Stimulated activated effector memory CD8-positive, alpha-beta T cell treated with anti-CD3 and anti-CD28 coated beads, Interleukin-12 subunit alpha, Interleukin-12 subunit beta, amount 100 ng/mL, for 72 hours (primary cell): ENCODE results near the gene MRC1.

ENCODE experiments used
- ATAC-seq: fragments of 150-1000 bp; cut with Tn5 transposase; 2 replicates; pipeline ENCODE4 v1.10.0; 2021
- DNase-seq, 2 donors: peaks; one replicate each; pipeline ENCODE4 v3.0.0; 2021 to 2022; ENCODE audit warnings: low spot score in 2 of 2
- H3K27ac Mint-ChIP-seq: one replicate; pipeline ENCODE4 v1.8.0; 2022; ENCODE audit warnings: mild to moderate bottlenecking, mixed read lengths
- H3K36me3 Mint-ChIP-seq: one replicate; pipeline ENCODE4 v1.8.0; 2022; ENCODE audit warnings: mild to moderate bottlenecking, mixed read lengths
- H3K4me1 Mint-ChIP-seq: one replicate; pipeline ENCODE4 v1.8.0; 2022; ENCODE audit warnings: mixed read lengths
- H3K4me3 Mint-ChIP-seq: one replicate; pipeline ENCODE4 v1.8.0; 2022; ENCODE audit warnings: mild to moderate bottlenecking, mixed read lengths
- H3K9me3 Mint-ChIP-seq: one replicate; pipeline ENCODE4 v1.8.0; 2022; ENCODE audit warnings: mixed read lengths

Gene MRC1

DNA sequence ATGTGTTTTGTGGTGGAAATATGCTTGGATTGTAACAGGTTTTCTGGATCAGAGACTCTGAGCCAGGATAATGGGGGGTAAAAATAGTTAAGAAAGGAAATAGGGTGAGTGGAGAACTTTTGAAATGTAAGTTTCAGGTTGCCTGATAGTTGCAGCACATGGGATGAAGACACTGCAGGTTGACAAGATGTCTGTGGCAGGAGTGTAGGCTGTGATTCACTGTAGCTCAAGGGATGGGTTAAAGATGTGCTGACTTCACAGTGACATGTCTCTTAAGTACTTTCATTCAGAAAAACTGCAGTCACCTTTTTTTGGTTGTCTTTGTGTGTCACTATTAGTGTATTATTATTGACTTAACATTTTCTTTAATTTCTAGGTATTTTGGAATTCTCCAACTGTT is 79.0 kb downstream of the MRC1 start:
- no peak overlapping the region for H3K27ac Mint-ChIP-seq
- no peaks in the 10 kb centered on the region for H3K4me1 Mint-ChIP-seq
- peaks cover 2% of the 10 kb centered on the region for H3K9me3 Mint-ChIP-seq
- no peaks in the 10 kb centered on the region for H3K36me3 Mint-ChIP-seq
- DNase-seq (no peak), ATAC-seq (no peak)
- no peak overlapping the region for H3K4me3 Mint-ChIP-seq

DNA sequence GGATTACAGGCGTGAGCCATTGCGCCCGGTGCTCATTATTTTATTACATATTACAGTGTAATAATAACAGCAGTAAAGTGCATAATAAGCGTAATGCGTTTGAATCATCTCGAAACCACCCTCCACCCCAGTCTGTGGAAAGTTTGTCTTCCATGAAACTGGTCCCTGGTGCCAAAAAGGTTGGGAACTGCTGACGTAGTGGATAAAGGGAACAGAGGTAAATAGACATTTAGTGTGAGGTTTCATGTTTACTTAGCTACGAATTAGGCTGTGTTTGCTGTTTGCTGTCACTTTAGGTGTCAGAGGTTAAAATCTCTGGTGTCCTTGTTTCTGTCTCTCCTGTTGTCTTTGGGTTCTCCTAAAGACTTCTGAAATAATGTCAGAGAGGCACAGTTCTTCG is 82.3 kb downstream of the MRC1 start:
- no peaks in the 10 kb centered on the region for H3K36me3 Mint-ChIP-seq
- DNase-seq (no peak), ATAC-seq (no peak)
- no peaks in the 10 kb centered on the region for H3K4me1 Mint-ChIP-seq
- H3K4me3 Mint-ChIP-seq, result no peak overlapping the region
- H3K27ac Mint-ChIP-seq, result no peak overlapping the region
- H3K9me3 Mint-ChIP-seq, result peaks cover 2% of the 10 kb centered on the region

- Mint-ChIP-seq H3K4me3 (no peak overlapping the region), H3K27ac (no peak overlapping the region), H3K36me3 (no peaks in the 10 kb centered on the region), H3K9me3 (no peaks in the 10 kb centered on the region), H3K4me1 (no peaks in the 10 kb centered on the region)
- no peak for ATAC-seq
- no peak for DNase-seq
These were observed 95.4 kb downstream of the MRC1 start for GRCh38 chr10:17904564-17904963.

GRCh38 chr10:17905491-17905890 is 96.3 kb downstream of the MRC1 start:
- no peak overlapping the region for H3K27ac Mint-ChIP-seq
- H3K9me3 Mint-ChIP-seq, result no peaks in the 10 kb centered on the region
- no peak overlapping the region for H3K4me3 Mint-ChIP-seq
- H3K36me3 Mint-ChIP-seq, result no peaks in the 10 kb centered on the region
- no peaks in the 10 kb centered on the region for H3K4me1 Mint-ChIP-seq
- no peak for DNase-seq
- no peak for ATAC-seq

GRCh38 chr10:17906002-17906401 is 96.9 kb downstream of the MRC1 start:
- no peak overlapping the region for H3K27ac Mint-ChIP-seq
- H3K4me1 Mint-ChIP-seq, result no peaks in the 10 kb centered on the region
- H3K4me3 Mint-ChIP-seq, result no peak overlapping the region
- no peaks in the 10 kb centered on the region for H3K9me3 Mint-ChIP-seq
- DNase-seq, result no peak
- no peaks in the 10 kb centered on the region for H3K36me3 Mint-ChIP-seq
- ATAC-seq, result no peak

- Mint-ChIP-seq H3K36me3 (no peaks in the 10 kb centered on the region), H3K4me1 (no peaks in the 10 kb centered on the region), H3K9me3 (no peaks in the 10 kb centered on the region), H3K27ac (no peak overlapping the region), H3K4me3 (no peak overlapping the region)
- ATAC-seq, result no peak
- no peak for DNase-seq
These were observed 98.5 kb downstream of the MRC1 start for GRCh38 chr10:17907641-17908040.

- Mint-ChIP-seq H3K4me3 (no peak overlapping the region), H3K36me3 (no peaks in the 10 kb centered on the region), H3K27ac (no peak overlapping the region), H3K9me3 (no peaks in the 10 kb centered on the region), H3K4me1 (no peaks in the 10 kb centered on the region)
- DNase-seq (no peak), ATAC-seq (no peak)
These were observed 101.1 kb downstream of the MRC1 start for GRCh38 chr10:17910125-17910789.

DNA sequence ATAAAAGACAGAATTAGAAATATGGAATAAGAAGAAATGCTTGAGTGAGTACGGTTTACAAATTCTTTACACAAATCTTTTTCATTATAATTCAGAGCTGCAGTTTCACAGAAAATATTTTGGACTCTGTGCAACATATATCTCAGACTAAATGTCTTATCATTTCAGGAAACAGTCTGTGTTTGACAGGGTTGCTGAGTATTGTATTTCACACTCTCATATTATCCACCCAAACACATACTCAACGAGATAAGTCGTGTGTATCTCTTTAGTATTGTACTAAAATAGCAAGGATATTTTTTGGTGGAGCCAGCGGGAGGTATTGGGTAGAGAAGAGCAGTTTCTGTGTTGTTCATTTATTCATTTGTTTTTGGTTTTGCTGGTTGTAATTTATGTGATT is 103.6 kb downstream of the MRC1 start:
- Mint-ChIP-seq H3K4me1 (no peaks in the 10 kb centered on the region), H3K9me3 (no peaks in the 10 kb centered on the region), H3K4me3 (no peak overlapping the region), H3K27ac (no peak overlapping the region), H3K36me3 (no peaks in the 10 kb centered on the region)
- no peak for ATAC-seq
- no peak for DNase-seq

- no peak overlapping the region for H3K27ac Mint-ChIP-seq
- no peaks in the 10 kb centered on the region for H3K9me3 Mint-ChIP-seq
- no peaks in the 10 kb centered on the region for H3K36me3 Mint-ChIP-seq
- no peak overlapping the region for H3K4me3 Mint-ChIP-seq
- ATAC-seq, result no peak
- H3K4me1 Mint-ChIP-seq, result no peaks in the 10 kb centered on the region
- no peak for DNase-seq
These were observed 104.5 kb downstream of the MRC1 start for GRCh38 chr10:17913604-17914003.

- Mint-ChIP-seq H3K27ac (no peak overlapping the region), H3K9me3 (no peaks in the 10 kb centered on the region), H3K4me1 (no peaks in the 10 kb centered on the region), H3K36me3 (no peaks in the 10 kb centered on the region), H3K4me3 (no peak overlapping the region)
- DNase-seq (no peak), ATAC-seq (peak; percentile 43)
These were observed 105.3 kb downstream of the MRC1 start for GRCh38 chr10:17914169-17915045.

DNA sequence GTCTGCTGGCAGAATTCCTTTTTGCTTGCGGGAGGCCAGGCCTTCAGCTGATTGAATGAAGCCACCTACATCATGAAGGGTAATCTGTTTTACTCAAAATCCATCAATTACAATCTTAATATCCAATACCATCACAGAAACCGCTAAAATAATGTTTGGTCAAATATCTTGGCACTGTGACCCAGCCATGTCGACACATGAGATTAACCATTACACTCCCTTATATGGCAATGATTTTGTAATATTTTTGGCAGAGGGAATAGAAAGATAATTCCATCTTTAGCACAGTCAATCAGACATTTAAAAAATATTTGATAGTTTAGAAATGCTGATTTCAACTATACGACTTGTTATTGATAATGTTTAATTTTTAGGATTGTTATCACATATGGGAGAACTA is 106.0 kb downstream of the MRC1 start:
- no peak overlapping the region for H3K27ac Mint-ChIP-seq
- H3K4me1 Mint-ChIP-seq, result no peaks in the 10 kb centered on the region
- no peak for ATAC-seq
- H3K4me3 Mint-ChIP-seq, result no peak overlapping the region
- no peaks in the 10 kb centered on the region for H3K36me3 Mint-ChIP-seq
- H3K9me3 Mint-ChIP-seq, result no peaks in the 10 kb centered on the region
- no peak for DNase-seq

DNA sequence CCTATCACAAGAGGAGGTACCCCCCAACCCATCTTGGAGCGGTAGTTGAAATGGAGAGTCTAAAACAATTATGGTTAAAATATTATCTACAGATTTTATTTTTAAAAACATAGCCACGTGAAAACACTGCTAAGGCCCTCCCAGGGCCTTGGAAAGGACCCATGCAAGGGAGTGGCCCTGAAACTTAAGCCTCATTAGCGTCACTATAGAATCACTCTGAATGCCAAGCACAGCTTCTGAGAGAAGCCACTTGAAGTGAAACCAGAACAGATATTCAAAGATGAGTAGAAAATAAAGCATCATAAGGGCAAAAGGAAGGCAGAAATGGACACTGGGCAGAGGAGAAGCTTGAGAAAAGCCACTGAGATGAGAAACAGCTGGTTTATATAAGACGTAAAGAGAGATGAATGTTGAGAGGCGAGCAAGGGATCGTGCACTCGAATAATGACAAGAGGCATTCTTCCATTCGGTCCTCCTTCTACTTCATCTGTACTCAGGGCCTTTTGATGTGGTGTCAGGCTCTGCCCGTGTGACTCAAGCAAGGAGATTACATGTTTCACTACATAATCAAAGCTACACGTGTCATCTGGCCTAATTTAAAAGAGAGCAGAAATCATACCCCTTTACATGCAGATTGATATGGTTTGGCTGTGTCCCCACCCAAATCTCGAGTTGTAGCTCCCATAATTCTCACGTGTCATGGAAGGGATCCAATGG is 109.2 kb downstream of the MRC1 start:
- no peak overlapping the region for H3K27ac Mint-ChIP-seq
- H3K36me3 Mint-ChIP-seq, result no peaks in the 10 kb centered on the region
- H3K9me3 Mint-ChIP-seq, result no peaks in the 10 kb centered on the region
- DNase-seq (no peak), ATAC-seq (no peak)
- H3K4me3 Mint-ChIP-seq, result no peak overlapping the region
- no peaks in the 10 kb centered on the region for H3K4me1 Mint-ChIP-seq

GRCh38 chr10:17921378-17921777 is 112.2 kb downstream of the MRC1 start:
- Mint-ChIP-seq H3K4me1 (no peaks in the 10 kb centered on the region), H3K27ac (no peak overlapping the region), H3K36me3 (no peaks in the 10 kb centered on the region), H3K4me3 (no peak overlapping the region), H3K9me3 (no peaks in the 10 kb centered on the region)
- ATAC-seq (no peak), DNase-seq (no peak)

DNA sequence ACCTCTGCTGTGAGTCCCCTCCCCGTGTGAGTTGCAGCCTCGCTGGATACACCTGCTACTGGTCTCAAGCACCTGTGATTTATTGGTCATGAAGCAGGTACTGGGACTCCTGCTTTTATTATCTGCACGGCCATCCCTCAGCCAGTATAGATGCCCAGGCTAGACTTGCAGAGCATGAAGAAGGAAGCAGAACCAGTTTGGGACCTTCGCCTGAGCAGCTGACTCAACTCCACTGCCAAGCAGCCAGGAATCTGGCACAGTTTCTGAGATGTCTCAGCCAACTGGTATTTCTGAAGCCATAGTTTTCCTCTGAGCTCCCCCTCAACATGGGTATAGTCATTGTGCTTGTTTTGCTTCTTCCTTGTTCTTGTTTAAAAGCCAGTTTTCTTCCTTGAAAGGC is 114.6 kb downstream of the MRC1 start:
- Mint-ChIP-seq H3K4me3 (no peak overlapping the region), H3K27ac (no peak overlapping the region), H3K4me1 (no peaks in the 10 kb centered on the region), H3K9me3 (no peaks in the 10 kb centered on the region), H3K36me3 (no peaks in the 10 kb centered on the region)
- no peak for ATAC-seq
- DNase-seq, result no peak

DNA sequence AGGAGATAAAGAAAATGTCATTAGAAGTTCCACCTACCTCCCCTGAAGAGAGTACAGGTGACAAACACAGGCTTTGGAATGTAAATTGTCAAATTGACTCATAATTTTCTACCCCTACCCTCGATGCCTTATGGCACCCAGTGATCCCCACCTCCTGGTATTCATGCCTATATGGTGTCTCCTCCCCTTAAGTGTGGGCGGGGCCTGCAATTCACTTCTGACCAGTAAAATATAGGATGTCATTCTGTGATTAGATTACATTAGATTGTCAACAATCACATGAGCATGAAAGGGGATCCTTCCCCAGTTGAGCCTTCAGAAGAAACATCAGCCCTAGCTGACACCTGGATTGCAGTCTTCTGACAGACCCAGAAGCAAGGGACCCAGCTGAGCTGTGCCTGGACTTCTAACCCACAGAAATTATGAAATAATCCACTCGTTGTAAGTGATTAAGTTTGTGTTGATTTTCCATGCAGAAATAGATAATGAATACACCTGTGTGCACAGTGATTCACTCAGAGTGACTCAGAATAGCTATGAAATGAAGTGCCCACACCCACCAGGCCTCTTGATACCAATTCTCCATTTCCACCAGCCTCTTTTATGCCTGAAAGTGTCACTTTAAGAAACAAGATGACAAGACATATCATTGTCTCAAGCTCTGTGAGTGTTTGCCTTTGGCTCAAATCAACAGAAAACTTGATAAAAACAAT is 134.0 kb downstream of the MRC1 start:
- H3K36me3 Mint-ChIP-seq, result no peaks in the 10 kb centered on the region
- no peak overlapping the region for H3K4me3 Mint-ChIP-seq
- ATAC-seq (no peak), DNase-seq (no peak)
- peaks cover 3% of the 10 kb centered on the region for H3K9me3 Mint-ChIP-seq
- H3K27ac Mint-ChIP-seq, result no peak overlapping the region
- H3K4me1 Mint-ChIP-seq, result no peaks in the 10 kb centered on the region
